ENCODE data around the gene SLC16A5. TPM values are rescaled to one million over a fixed set of nuclear protein-coding genes. Genes with fewer than 3 reads are reported as not detected.
"Not testable (repeated sequence)": the region's sequence is repeated elsewhere in the genome, so short reads cannot be mapped to it uniquely, and the experiment has no call there.

The SLC16A5 gene
- total and polyA plus RNA-seq, 8 donors: 18.5 to 45.1 (median 23.9) TPM

DNA sequence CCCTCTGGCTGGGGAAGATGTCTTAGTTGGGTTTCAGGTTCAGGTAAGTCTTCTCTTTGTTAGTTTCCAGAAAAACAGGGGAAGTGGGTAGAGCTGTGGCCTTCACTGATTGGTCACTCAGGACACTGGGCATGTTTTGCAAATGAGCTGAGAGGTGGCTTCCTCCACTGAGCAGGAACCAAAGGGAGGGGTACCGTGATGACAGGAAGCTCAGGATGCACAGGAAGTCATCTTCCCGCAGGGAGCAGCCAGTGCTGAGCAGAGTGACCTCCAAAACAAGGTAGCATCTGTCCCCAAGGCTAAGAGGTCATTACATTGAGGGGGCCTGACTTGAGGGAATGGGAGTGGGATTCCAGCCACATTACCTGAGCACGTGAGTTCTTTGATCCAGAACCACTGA lies 38.2 kb downstream of the SLC16A5 start:
- ATAC-seq (no peak), DNase-seq (no peak)
- peaks cover 6 to 51% of the 10 kb centered on the region in 2 donors for H3K4me1 ChIP-seq
- no peaks in the 10 kb centered on the region for H3K27me3 ChIP-seq
- no peak overlapping the region for H3K4me3 ChIP-seq
- TF ChIP-seq, protein P1, sequence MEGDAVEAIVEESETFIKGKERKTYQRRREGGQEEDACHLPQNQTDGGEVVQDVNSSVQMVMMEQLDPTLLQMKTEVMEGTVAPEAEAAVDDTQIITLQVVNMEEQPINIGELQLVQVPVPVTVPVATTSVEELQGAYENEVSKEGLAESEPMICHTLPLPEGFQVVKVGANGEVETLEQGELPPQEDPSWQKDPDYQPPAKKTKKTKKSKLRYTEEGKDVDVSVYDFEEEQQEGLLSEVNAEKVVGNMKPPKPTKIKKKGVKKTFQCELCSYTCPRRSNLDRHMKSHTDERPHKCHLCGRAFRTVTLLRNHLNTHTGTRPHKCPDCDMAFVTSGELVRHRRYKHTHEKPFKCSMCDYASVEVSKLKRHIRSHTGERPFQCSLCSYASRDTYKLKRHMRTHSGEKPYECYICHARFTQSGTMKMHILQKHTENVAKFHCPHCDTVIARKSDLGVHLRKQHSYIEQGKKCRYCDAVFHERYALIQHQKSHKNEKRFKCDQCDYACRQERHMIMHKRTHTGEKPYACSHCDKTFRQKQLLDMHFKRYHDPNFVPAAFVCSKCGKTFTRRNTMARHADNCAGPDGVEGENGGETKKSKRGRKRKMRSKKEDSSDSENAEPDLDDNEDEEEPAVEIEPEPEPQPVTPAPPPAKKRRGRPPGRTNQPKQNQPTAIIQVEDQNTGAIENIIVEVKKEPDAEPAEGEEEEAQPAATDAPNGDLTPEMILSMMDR (IDR thresholded peaks at IDR 0.05): no peak
- intact Hi-C loops (cut with DNase I): no loop called here
- H3K9me3 ChIP-seq: no peaks in the 10 kb centered on the region
- peaks cover 0 to 26% of the 10 kb centered on the region in 2 donors for H3K36me3 ChIP-seq
- H3K27ac ChIP-seq: peak overlapping the region in 1 of 2 donors; percentile 79

DNA sequence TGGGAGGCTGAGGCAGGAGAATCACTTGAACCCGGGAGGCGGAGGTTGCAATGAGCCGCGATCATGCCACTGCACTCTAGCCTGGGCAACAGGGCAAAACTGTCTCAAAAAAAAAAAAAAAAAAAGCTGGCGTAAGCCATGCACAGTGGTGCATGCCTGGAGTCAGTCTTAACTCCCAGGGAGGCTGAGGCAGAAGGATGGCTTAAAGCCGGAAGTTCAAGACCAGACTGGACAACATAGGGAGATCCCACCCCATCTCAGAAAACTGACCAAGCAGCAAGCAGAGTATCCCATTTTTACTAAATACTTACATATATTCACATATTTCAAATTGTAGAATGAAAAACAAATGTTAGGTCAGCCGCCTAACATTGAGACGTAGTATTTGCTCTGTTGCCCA lies 39.2 kb downstream of the SLC16A5 start:
- Histone ChIP-seq H3K27ac (no peak overlapping the region), H3K9me3 (no peaks in the 10 kb centered on the region), H3K4me3 (no peak overlapping the region), H3K27me3 (no peaks in the 10 kb centered on the region), H3K36me3 (peaks cover 0 to 21% of the 10 kb centered on the region in 2 donors), H3K4me1 (peaks cover 7 to 55% of the 10 kb centered on the region in 2 donors)
- TF ChIP-seq, protein P1 (IDR thresholded peaks at IDR 0.05): no peak
- intact Hi-C loops (cut with DNase I): no loop called here
- no peak for ATAC-seq
- no peak for DNase-seq

DNA sequence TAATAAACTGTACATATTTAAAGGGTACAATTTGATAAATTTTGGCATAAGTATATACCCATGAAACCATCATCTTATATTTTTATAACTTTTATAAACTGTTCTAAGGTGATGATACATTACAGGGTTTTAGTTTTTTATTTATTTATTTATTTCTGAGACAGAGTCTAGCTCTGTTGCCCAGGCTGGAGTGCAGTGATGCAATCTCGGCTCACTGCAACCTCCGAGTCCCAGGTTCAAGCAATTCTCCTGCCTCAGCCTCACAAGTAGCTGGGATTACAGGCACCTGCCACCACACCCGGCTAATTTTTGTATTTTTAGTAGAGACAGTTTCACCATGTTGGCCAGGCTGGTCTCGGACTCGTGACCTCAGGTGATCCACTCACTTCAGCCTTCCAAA lies 40.2 kb downstream of the SLC16A5 start:
- H3K4me3 ChIP-seq; DNase-seq; ATAC-seq; H3K27me3 ChIP-seq; H3K27ac ChIP-seq; intact Hi-C loops (cut with DNase I); H3K9me3 ChIP-seq: not testable (repeated sequence)
- Histone ChIP-seq H3K36me3 (peaks cover 0 to 21% of the 10 kb centered on the region in 2 donors), H3K4me1 (peaks cover 13 to 60% of the 10 kb centered on the region in 2 donors)

DNA sequence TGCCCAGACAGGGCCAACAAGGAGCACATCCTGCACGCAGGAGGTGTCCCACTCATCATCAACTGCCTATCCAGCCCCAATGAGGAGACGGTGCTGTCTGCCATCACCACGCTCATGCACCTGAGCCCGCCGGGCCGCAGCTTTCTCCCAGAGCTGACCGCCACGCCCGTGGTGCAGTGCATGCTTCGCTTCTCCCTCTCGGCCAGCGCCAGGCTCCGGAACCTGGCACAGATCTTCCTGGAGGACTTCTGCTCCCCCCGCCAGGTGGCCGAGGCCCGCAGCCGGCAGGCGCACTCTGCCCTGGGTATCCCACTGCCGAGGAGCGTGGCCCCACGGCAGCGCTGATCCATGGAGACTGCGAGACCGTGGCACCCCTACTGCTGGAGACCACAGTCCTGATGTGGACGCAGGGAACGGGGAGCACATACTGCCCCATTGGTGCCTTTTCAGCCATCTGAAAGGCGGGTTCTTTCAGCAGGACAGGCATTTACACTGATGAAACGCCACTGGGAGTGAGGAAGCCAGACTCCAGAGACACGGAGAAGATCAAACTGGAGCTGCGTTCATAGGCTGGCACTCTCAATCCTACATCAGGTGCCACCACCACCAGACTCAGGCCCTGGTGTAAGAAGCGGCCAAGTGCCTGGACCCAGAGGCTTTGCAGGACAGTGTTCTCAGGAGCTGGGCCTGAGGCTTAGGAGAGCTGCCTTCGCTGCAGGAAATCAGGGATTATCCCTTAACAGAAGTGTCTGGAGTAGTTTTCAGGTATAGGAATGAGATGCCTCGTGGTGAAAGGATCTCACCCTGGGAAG lies 41.1 kb downstream of the SLC16A5 start:
- no peaks in the 10 kb centered on the region for H3K27me3 ChIP-seq
- intact Hi-C loops (cut with DNase I): no loop called here

DNA sequence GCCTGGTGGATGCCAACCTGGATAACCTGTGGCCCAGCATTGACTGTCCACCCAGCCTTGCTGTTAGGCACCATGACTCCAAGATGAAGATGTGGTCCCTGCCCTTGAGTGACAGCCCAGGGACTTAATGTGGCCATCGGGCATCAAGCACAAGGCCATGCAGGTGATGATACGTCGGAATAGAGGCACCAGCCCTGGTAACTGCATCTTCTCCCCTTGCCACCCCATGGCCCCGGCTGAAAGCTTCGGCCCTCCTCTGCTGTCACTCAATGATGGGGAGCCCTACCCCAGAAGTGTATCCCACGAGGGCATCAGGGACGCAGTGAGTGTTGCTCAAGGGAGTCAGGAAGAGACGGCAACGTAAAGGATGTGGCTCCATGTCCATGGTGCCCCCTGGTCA lies 41.8 kb downstream of the SLC16A5 start:
- ATAC-seq: no peak
- H3K36me3 ChIP-seq: peaks cover 0 to 21% of the 10 kb centered on the region in 2 donors
- TF ChIP-seq, protein P1 (IDR thresholded peaks at IDR 0.05): no peak
- H3K4me3 ChIP-seq: no peak overlapping the region
- no peak overlapping the region for H3K27ac ChIP-seq
- intact Hi-C loops (cut with DNase I): no loop called here
- H3K27me3 ChIP-seq: no peaks in the 10 kb centered on the region
- no peaks in the 10 kb centered on the region for H3K9me3 ChIP-seq
- peaks cover 10 to 49% of the 10 kb centered on the region in 2 donors for H3K4me1 ChIP-seq
- no peak for DNase-seq

More for the DNA sequence above, 41.1 kb downstream of the SLC16A5 start:
- H3K9me3 ChIP-seq: no peaks in the 10 kb centered on the region
- H3K36me3 ChIP-seq: peaks cover 0 to 21% of the 10 kb centered on the region in 2 donors
- no peak overlapping the region for H3K27ac ChIP-seq
- DNase-seq (peak in 1 of 4 donors; percentile 81), ATAC-seq (no peak)
- no peak overlapping the region for H3K4me3 ChIP-seq
- peaks cover 12 to 56% of the 10 kb centered on the region in 2 donors for H3K4me1 ChIP-seq
- TF ChIP-seq, protein P1 (IDR thresholded peaks at IDR 0.05): no peak
